PC-3 (cell line): ENCODE measurements around the gene PCNX3. TPM values are rescaled to one million over a fixed set of nuclear protein-coding genes. Genes with fewer than 3 reads are reported as not detected.
A peak's percentile ranks its signal among the peaks of the same experiment; 100 is the strongest.

Source experiments
- ATAC-seq: fragments of 200-7000 bp; cut with Tn5 transposase; 2 replicates; pipeline ENCODE4 v1.9.1; 2020; ENCODE audit warnings: mild to moderate bottlenecking, moderate library complexity
- BruUV-seq: library from RNA; stranded (reverse); fragments of 400-500 nt; replicated peaks from 2 replicates; lab custom pipeline; 2021; lab: Mats Ljungman, UMichigan
- CTCF ChIA-PET: fragments of 300-600 bp; sonication (Branson Sonifier 250); formaldehyde crosslinking; loops from one replicate; lab custom pipeline; 2022; ENCODE audit warnings: antibody characterized with exemption; lab: Charles Lee
- POLR2A ChIA-PET: fragments of 300-600 bp; sonication (Branson Sonifier 250); formaldehyde crosslinking; loops from one replicate; lab custom pipeline; 2022; ENCODE audit warnings: antibody characterized with exemption; ENCODE audit not compliant: unreplicated experiment; lab: Charles Lee
- DNase-seq: peaks from one replicate; pipeline ENCODE4 v3.0.0-alpha.2; 2015
- H2AFZ ChIP-seq: fragments of 300-600 bp; sonication (generic); 2 replicates; pipeline ENCODE4 v1.6.0; 2016; ENCODE audit warnings: antibody characterized with exemption, low read length
- H3F3A ChIP-seq: fragments of 300-600 bp; sonication (generic); one replicate; pipeline ENCODE4 v1.6.0; 2017; ENCODE audit warnings: antibody characterized with exemption, low read length, control low read depth, mild to moderate bottlenecking; ENCODE audit not compliant: unreplicated experiment
- H3K27ac ChIP-seq: fragments of 300-600 bp; sonication (generic); 2 replicates; pipeline ENCODE4 v1.5.1; 2016; ENCODE audit warnings: mild to moderate bottlenecking, low read length
- H3K27me3 ChIP-seq: fragments of 300-600 bp; sonication (generic); 2 replicates; pipeline ENCODE4 v1.6.1; 2016; ENCODE audit warnings: low read length, mixed read lengths
- H3K36me3 ChIP-seq: fragments of 300-600 bp; sonication (generic); 2 replicates; pipeline ENCODE4 v1.6.1; 2016; ENCODE audit warnings: low read depth, mixed run types, low read length, mixed read lengths
- H3K4me1 ChIP-seq: fragments of 300-600 bp; sonication (generic); 2 replicates; pipeline ENCODE4 v1.5.1; 2016; ENCODE audit warnings: low read length; ENCODE audit not compliant: insufficient read depth
- H3K4me2 ChIP-seq: fragments of 300-600 bp; sonication (generic); 2 replicates; pipeline ENCODE4 v1.6.0; 2016; ENCODE audit warnings: low read length
- H3K4me3 ChIP-seq: fragments of 300-600 bp; sonication (generic); 2 replicates; pipeline ENCODE4 v1.5.1; 2016; ENCODE audit warnings: mild to moderate bottlenecking, low read length, mixed read lengths
- H3K79me2 ChIP-seq: fragments of 300-600 bp; sonication (generic); 2 replicates; pipeline ENCODE4 v1.6.1; 2017; ENCODE audit warnings: low read length, mixed read lengths
- H3K9ac ChIP-seq: fragments of 300-600 bp; sonication (generic); 2 replicates; pipeline ENCODE4 v1.6.0; 2016; ENCODE audit warnings: mild to moderate bottlenecking, low read length
- H3K9me2 ChIP-seq: fragments of 300-600 bp; sonication (generic); replicated peaks from 2 replicates; pipeline ENCODE4 v1.6.1; 2016; ENCODE audit warnings: mixed run types, low read length, mixed read lengths
- H3K9me3 ChIP-seq: fragments of 300-600 bp; sonication (generic); 2 replicates; pipeline ENCODE4 v1.6.1; 2016; ENCODE audit warnings: low read length, mixed read lengths
- H4K20me1 ChIP-seq: fragments of 300-600 bp; sonication (generic); 2 replicates; pipeline ENCODE4 v1.6.1; 2016; ENCODE audit warnings: low read length, mixed read lengths
- EZH2 ChIP-seq: fragments of 300-600 bp; sonication (generic); IDR thresholded peaks from one replicate; pipeline ENCODE4 v1.6.1; 2017; ENCODE audit warnings: antibody characterized with exemption, mild to moderate bottlenecking, low read length; ENCODE audit not compliant: unreplicated experiment
- EZH2phosphoT487 ChIP-seq: fragments of 300-600 bp; sonication (generic); IDR thresholded peaks from 2 replicates; pipeline ENCODE4 v1.6.1; 2018; ENCODE audit warnings: mild to moderate bottlenecking, antibody characterized with exemption, low read length, borderline replicate concordance
- intact Hi-C: fragments of 100-400 bp; cut with micrococcal nuclease; formaldehyde crosslinking; loops from 2 replicates; pipeline ENCODE4 v1.9.0; 2023
- total RNA-seq: library from RNA; depleted of rRNA; stranded (reverse); fragments of >200 nt; gene quantifications from 2 replicates; pipeline ENCODE4 v1.2.3, GENCODE V29; 2014
- TF ChIP-seq, protein P1 (sequence below): fragments of 300-600 bp; sonication (generic); conservative IDR thresholded peaks from 2 replicates; pipeline ENCODE4 v1.5.1; 2017; ENCODE audit warnings: antibody characterized with exemption, low read depth, mild to moderate bottlenecking, low read length

PCNX3 gene
- total RNA-seq, 1 experiment from 2014 or later, result 53.6 TPM

- H3K4me3 ChIP-seq, result peak overlapping the region; percentile 83
- ChIA-PET CTCF (interaction anchor here (0.5 kb wide), 1 partner anchor 12 kb away, joined by 8 read pairs; no protein-coding TSS in a partner anchor), POLR2A (no interaction called here)
- peaks cover 17% of the 10 kb centered on the region for H4K20me1 ChIP-seq
- TF ChIP-seq, protein P1, sequence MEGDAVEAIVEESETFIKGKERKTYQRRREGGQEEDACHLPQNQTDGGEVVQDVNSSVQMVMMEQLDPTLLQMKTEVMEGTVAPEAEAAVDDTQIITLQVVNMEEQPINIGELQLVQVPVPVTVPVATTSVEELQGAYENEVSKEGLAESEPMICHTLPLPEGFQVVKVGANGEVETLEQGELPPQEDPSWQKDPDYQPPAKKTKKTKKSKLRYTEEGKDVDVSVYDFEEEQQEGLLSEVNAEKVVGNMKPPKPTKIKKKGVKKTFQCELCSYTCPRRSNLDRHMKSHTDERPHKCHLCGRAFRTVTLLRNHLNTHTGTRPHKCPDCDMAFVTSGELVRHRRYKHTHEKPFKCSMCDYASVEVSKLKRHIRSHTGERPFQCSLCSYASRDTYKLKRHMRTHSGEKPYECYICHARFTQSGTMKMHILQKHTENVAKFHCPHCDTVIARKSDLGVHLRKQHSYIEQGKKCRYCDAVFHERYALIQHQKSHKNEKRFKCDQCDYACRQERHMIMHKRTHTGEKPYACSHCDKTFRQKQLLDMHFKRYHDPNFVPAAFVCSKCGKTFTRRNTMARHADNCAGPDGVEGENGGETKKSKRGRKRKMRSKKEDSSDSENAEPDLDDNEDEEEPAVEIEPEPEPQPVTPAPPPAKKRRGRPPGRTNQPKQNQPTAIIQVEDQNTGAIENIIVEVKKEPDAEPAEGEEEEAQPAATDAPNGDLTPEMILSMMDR, result no peak
- TF ChIP-seq EZH2phosphoT487 (no peak), EZH2 (no peak)
- DNase-seq (no peak), ATAC-seq (no peak)
- no peaks in the 10 kb centered on the region for H3K27me3 ChIP-seq
- BruUV-seq, result TSS peak; percentile 37
- peaks cover 28% of the 10 kb centered on the region for H3K4me1 ChIP-seq
- H3F3A ChIP-seq, result no peaks in the 10 kb centered on the region
- H3K36me3 ChIP-seq, result peaks cover 33% of the 10 kb centered on the region
- H3K4me2 ChIP-seq, result peak overlapping the region; percentile 89
- peak overlapping the region; percentile 94 for H3K9ac ChIP-seq
- no peaks in the 10 kb centered on the region for H3K9me2 ChIP-seq
- H3K79me2 ChIP-seq, result peaks cover 75% of the 10 kb centered on the region
- no peak overlapping the region for H2AFZ ChIP-seq
- H3K27ac ChIP-seq, result peak overlapping the region; percentile 81; the same call in 1 of the 2 replicates
- no peaks in the 10 kb centered on the region for H3K9me3 ChIP-seq
- intact Hi-C loops, result loop anchor here (10.0 kb wide), 1 partner anchor 72 kb away; no protein-coding TSS in a partner anchor
These were observed 1.0 kb downstream of the PCNX3 start for GRCh38 chr11:65616575-65617001.

DNA sequence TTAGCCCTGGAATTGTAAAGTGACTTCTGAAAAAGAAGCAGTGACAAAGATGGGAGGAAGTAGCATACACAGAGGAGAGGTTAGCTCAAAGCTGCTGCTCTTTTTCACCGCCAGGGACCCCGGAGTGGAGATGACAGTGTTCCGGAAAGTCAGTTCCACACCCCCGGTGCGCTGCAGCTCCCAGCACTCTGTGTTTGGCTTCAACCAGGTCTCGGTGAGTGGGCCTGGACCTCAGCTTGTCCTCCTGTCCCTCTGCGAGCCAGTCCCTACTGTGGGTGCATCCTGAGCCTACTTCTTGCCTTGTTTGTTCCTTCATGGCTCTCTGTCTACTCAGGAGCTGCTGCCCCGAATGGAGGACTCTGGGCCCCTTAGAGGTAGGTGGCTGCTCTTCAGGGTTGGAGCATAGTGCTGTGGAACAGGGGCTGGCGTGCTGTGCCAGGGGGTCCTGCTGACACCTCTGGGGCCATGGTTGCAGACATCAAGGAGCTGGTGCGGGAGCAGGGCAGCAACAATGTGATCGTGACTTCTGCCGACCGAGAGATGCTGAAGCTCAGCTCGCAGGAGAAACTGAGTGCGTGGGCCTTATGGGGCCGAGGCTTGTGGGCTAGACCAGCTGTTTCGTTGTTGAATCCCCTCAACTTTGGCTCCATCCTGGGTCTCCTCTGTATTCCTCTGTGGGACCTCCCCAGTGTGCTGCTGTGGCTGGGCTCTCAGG lies 1.7 kb downstream of the PCNX3 start:
- intact Hi-C loops, result loop anchor here (10.0 kb wide), 1 partner anchor 72 kb away; no protein-coding TSS in a partner anchor
- Histone ChIP-seq H3K36me3 (peaks cover 37% of the 10 kb centered on the region), H3K27me3 (no peaks in the 10 kb centered on the region), H3K4me2 (peak overlapping the region; percentile 89), H3K4me1 (peaks cover 21% of the 10 kb centered on the region), H3K4me3 (peak overlapping the region; percentile 83), H3K79me2 (peaks cover 68% of the 10 kb centered on the region), H3K9ac (peak overlapping the region; percentile 94), H3F3A (no peaks in the 10 kb centered on the region), H4K20me1 (peaks cover 17% of the 10 kb centered on the region), H3K27ac (no peak overlapping the region), H2AFZ (no peak overlapping the region), H3K9me3 (no peaks in the 10 kb centered on the region), H3K9me2 (no peaks in the 10 kb centered on the region)
- DNase-seq (no peak), ATAC-seq (no peak)
- TF ChIP-seq, protein P1, result no peak
- TF ChIP-seq EZH2, result no peak
- TF ChIP-seq EZH2phosphoT487, result no peak
- CTCF ChIA-PET, result no interaction called here
- POLR2A ChIA-PET, result no interaction called here
- no TSS peak for BruUV-seq
